Bronchial epithelial cell (primary cell): ENCODE data around the gene PSMB9. TPM values are rescaled to one million over a fixed set of nuclear protein-coding genes. Genes with fewer than 3 reads are reported as not detected.

Experiments used
- DNase-seq: peaks from one replicate; pipeline ENCODE4 v3.0.0-alpha.2; 2010; ENCODE audit warnings: low read depth
- FAIRE-seq: peaks from 2 replicates; lab custom pipeline; 2011; peaks lifted over from hg19 to GRCh38; lab: Jason Lieb, UNC
- H3K27me3 ChIP-seq: 2 replicates; pipeline ENCODE4 v1.5.1; 2011; ENCODE audit warnings: low read length; ENCODE audit not compliant: control insufficient read depth, insufficient read depth
- H3K36me3 ChIP-seq: 2 replicates; pipeline ENCODE4 v1.5.1; 2011; ENCODE audit warnings: low read length; ENCODE audit not compliant: control insufficient read depth, insufficient read depth
- H3K4me3 ChIP-seq: 2 replicates; pipeline ENCODE4 v1.5.1; 2011; ENCODE audit warnings: mild to moderate bottlenecking, low read depth, low read length, control low read depth
- CTCF ChIP-seq: IDR thresholded peaks from 2 replicates; pipeline ENCODE4 v1.5.1; 2011; ENCODE audit warnings: mild to moderate bottlenecking, moderate library complexity, low read length, control low read depth, inconsistent platforms; ENCODE audit not compliant: insufficient read depth, severe bottlenecking
- total RNA-seq: library from RNA; depleted of rRNA; stranded (reverse); fragments of >200 nt; gene quantifications from 2 replicates; pipeline ENCODE4 v1.2.1, GENCODE V29; 2014

The PSMB9 gene
- total RNA-seq, 1 donor from 2014 or later = 0.53 TPM

DNA sequence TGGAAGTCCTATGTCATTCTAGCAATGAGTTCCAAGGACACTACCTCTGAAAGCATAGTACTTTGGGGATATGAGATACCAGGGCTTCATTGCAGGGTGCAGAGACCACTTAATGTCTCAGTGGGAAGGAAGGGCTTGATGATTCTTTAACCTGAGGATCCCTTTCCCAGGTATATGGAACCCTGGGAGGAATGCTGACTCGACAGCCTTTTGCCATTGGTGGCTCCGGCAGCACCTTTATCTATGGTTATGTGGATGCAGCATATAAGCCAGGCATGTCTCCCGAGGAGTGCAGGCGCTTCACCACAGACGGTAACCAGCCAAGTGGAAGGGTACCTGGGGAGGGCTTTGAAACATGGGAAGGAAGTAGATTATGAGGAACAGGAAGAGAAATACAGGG is 4.2 kb downstream of the PSMB9 start:
- no peak for FAIRE-seq
- Histone ChIP-seq H3K36me3 (no peaks in the 10 kb centered on the region), H3K27me3 (no peaks in the 10 kb centered on the region), H3K4me3 (no peak overlapping the region)
- DNase-seq = no peak
- TF ChIP-seq CTCF = no peak

- no peak for FAIRE-seq
- TF ChIP-seq CTCF = no peak
- H3K4me3 ChIP-seq = no peak overlapping the region
These were observed 6.7 kb downstream of the PSMB9 start for GRCh38 chr6:32860674-32861073.

DNA sequence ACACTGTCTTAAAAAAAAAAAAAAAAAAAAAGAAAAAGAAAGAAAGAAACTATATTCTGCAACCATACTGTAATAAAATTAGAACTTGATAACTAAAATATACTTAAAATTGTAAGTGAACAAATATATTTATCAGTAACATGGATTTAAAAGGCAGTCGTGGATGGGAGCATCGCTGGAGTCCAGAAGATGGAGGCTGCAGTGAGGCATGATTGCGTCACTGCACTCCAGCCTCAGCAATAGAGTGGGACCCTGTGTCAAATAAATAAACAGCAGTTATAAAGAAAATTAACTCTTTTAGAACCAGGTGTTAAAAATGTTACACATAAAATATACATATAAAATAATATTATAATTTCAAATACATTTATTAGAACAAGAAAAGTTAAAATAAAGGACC is 8.7 kb downstream of the PSMB9 start:
- Histone ChIP-seq H3K36me3 (no peaks in the 10 kb centered on the region), H3K27me3 (no peaks in the 10 kb centered on the region), H3K4me3 (no peak overlapping the region)
- no peak for TF ChIP-seq CTCF
- FAIRE-seq (no peak), DNase-seq (no peak)

More at GRCh38 chr6:32860674-32861073, 6.7 kb downstream of the PSMB9 start:
- no peaks in the 10 kb centered on the region for H3K36me3 ChIP-seq
- no peak for DNase-seq
- no peaks in the 10 kb centered on the region for H3K27me3 ChIP-seq

GRCh38 chr6:32865724-32866443 is 11.9 kb downstream of the PSMB9 start:
- Histone ChIP-seq H3K27me3 (peaks cover 4% of the 10 kb centered on the region), H3K36me3 (no peaks in the 10 kb centered on the region), H3K4me3 (no peak overlapping the region)
- no peak for FAIRE-seq
- DNase-seq = no peak
- no peak for TF ChIP-seq CTCF

DNA sequence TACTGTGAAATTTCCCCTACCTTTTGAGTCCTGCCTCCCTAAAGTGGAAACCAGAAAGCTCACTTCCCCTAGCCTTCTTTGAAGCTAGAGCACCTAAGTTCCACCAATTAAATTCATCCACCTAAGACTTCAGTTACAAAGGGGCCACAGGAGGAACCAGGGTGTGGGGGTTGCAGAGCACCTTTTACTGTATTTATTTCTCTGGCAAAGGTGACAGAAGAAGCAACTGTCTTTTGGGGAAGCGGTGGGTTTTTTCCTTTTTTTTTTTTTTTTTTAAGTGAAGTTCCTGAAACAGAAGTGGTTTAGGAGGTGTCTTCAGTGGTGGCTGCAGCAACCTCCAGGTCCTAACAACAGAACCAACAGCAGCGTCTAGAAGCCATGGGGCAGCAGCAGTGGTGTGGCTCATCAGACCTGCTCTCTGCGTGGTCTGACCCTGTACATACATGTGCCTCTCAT is 13.1 kb downstream of the PSMB9 start:
- no peak for TF ChIP-seq CTCF
- Histone ChIP-seq H3K36me3 (no peaks in the 10 kb centered on the region), H3K27me3 (peaks cover 4% of the 10 kb centered on the region), H3K4me3 (no peak overlapping the region)
- DNase-seq (no peak), FAIRE-seq (no peak)
